IMR-90 (cell line): ENCODE data around the gene IPMK. TPM values are rescaled to one million over a fixed set of nuclear protein-coding genes. Genes with fewer than 3 reads are reported as not detected.

Source experiments
- ATAC-seq: fragments of 200-7000 bp; cut with Tn5 transposase; 2 replicates; pipeline ENCODE4 v1.9.1; 2020; ENCODE audit warnings: low read depth, mild to moderate bottlenecking, moderate library complexity
- BruUV-seq: library from RNA; stranded (reverse); fragments of 400-500 nt; replicated peaks from 2 replicates; lab custom pipeline; 2021; lab: Mats Ljungman, UMichigan
- CTCF ChIA-PET: fragments of 300-600 bp; formaldehyde crosslinking; extraction: SDS; loops from one replicate; lab custom pipeline; 2021; ENCODE audit warnings: antibody characterized with exemption; lab: Yijun Ruan, JAX
- POLR2A ChIA-PET: fragments of 300-600 bp; sonication (Branson Sonifier 250); formaldehyde crosslinking; loops from one replicate; lab custom pipeline; 2022; ENCODE audit warnings: antibody characterized with exemption; ENCODE audit not compliant: unreplicated experiment; lab: Charles Lee
- DNase-seq: peaks from one replicate; pipeline ENCODE4 v3.0.0; 2013
- H2AFZ ChIP-seq: replicated peaks from 2 replicates; pipeline ENCODE3; 2013; ENCODE audit warnings: low read length, mild to moderate bottlenecking; ENCODE audit not compliant: poor library complexity
- H2AK5ac ChIP-seq: 2 replicates; pipeline ENCODE4 v1.6.1; 2013; ENCODE audit warnings: low read depth, low read length, inconsistent platforms
- H2AK9ac ChIP-seq: replicated peaks from 2 replicates; pipeline ENCODE3; 2013; ENCODE audit warnings: mild to moderate bottlenecking, low read depth, low read length, moderate library complexity; ENCODE audit not compliant: poor library complexity
- H2BK120ac ChIP-seq: 2 replicates; pipeline ENCODE4 v1.6.1; 2013; ENCODE audit warnings: low read depth, low read length, inconsistent platforms
- H2BK15ac ChIP-seq: 3 replicates; pipeline ENCODE4 v1.6.1; 2013; ENCODE audit warnings: low read depth, low read length, inconsistent platforms
- H2BK20ac ChIP-seq: 2 replicates; pipeline ENCODE4 v1.6.1; 2013; ENCODE audit warnings: low read depth, mild to moderate bottlenecking, inconsistent platforms, low read length, moderate library complexity
- H2BK5ac ChIP-seq: 2 replicates; pipeline ENCODE4 v1.6.1; 2013; ENCODE audit warnings: mild to moderate bottlenecking, low read depth, low read length, inconsistent platforms; ENCODE audit not compliant: poor library complexity, severe bottlenecking
- H3K14ac ChIP-seq: replicated peaks from 2 replicates; pipeline ENCODE4 v1.6.1; 2013; ENCODE audit warnings: low read depth, low read length, inconsistent platforms
- H3K18ac ChIP-seq: 2 replicates; pipeline ENCODE4 v1.6.1; 2013; ENCODE audit warnings: low read depth, low read length, control low read depth
- H3K23ac ChIP-seq: 2 replicates; pipeline ENCODE4 v1.6.1; 2013; ENCODE audit warnings: low read depth, low read length, inconsistent platforms
- H3K27ac ChIP-seq: 2 replicates; pipeline ENCODE4 v1.5.1; 2013; ENCODE audit warnings: mild to moderate bottlenecking, control low read depth, low read length; ENCODE audit not compliant: insufficient read depth
- H3K27me3 ChIP-seq: 2 replicates; pipeline ENCODE4 v1.6.1; 2013; ENCODE audit warnings: low read length; ENCODE audit not compliant: control insufficient read depth, insufficient read depth
- H3K36me3 ChIP-seq: 2 replicates; pipeline ENCODE4 v1.6.1; 2013; ENCODE audit warnings: low read length, mixed read lengths; ENCODE audit not compliant: control insufficient read depth, insufficient read depth
- H3K4ac ChIP-seq: 2 replicates; pipeline ENCODE4 v1.6.1; 2013; ENCODE audit warnings: low read depth, low read length, inconsistent platforms
- H3K4me1 ChIP-seq: 2 replicates; pipeline ENCODE4 v1.6.1; 2013; ENCODE audit warnings: low read length, mixed read lengths; ENCODE audit not compliant: control insufficient read depth, insufficient read depth
- H3K4me2 ChIP-seq: 2 replicates; pipeline ENCODE4 v1.6.1; 2013; ENCODE audit warnings: low read depth, mild to moderate bottlenecking, control low read depth, low read length, moderate library complexity
- H3K4me3 ChIP-seq: 2 replicates; pipeline ENCODE4 v1.5.1; 2013; ENCODE audit warnings: low read depth, mild to moderate bottlenecking, control low read depth, low read length, moderate library complexity; ENCODE audit not compliant: insufficient read depth
- H3K56ac ChIP-seq: 2 replicates; pipeline ENCODE4 v1.6.1; 2013; ENCODE audit warnings: low read length, inconsistent platforms; ENCODE audit not compliant: insufficient read depth; ENCODE audit errors: extremely low read depth
- H3K79me1 ChIP-seq, 2 experiments: 2 replicates each; pipeline ENCODE4 v1.6.1; 2013; ENCODE audit warnings: low read length in 2 of 2, inconsistent platforms in 1 of 2, low read depth in 1 of 2
- H3K9ac ChIP-seq: 2 replicates; pipeline ENCODE4 v1.6.1; 2013; ENCODE audit warnings: low read depth, low read length, control low read depth
- H3K9me1 ChIP-seq: 2 replicates; pipeline ENCODE4 v1.6.1; 2013; ENCODE audit warnings: low read length, inconsistent platforms; ENCODE audit not compliant: insufficient read depth
- H3K9me3 ChIP-seq: 2 replicates; pipeline ENCODE4 v1.6.1; 2013; ENCODE audit warnings: low read length; ENCODE audit not compliant: control insufficient read depth, insufficient read depth
- H4K20me1 ChIP-seq: 2 replicates; pipeline ENCODE4 v1.6.1; 2013; ENCODE audit warnings: low read length, inconsistent platforms; ENCODE audit not compliant: insufficient read depth
- H4K5ac ChIP-seq: 2 replicates; pipeline ENCODE4 v1.6.1; 2013; ENCODE audit warnings: mild to moderate bottlenecking, low read depth, low read length, control low read depth
- H4K8ac ChIP-seq, 2 experiments: 2 replicates each; pipeline ENCODE4 v1.6.1; 2013; ENCODE audit warnings: low read depth in 2 of 2, low read length in 2 of 2, control low read depth in 1 of 2, inconsistent platforms in 1 of 2
- H4K91ac ChIP-seq: 2 replicates; pipeline ENCODE4 v1.6.1; 2013; ENCODE audit warnings: low read depth, low read length, inconsistent platforms; ENCODE audit not compliant: insufficient read depth
- CHD1 ChIP-seq: IDR thresholded peaks from 2 replicates; pipeline ENCODE4 v1.6.1; 2012; ENCODE audit warnings: low read depth, low read length, improper control_type of control experiment
- MAFK ChIP-seq: IDR thresholded peaks from 2 replicates; pipeline ENCODE4 v1.6.1; 2012; ENCODE audit warnings: low read depth, low read length, improper control_type of control experiment
- MXI1 ChIP-seq: IDR thresholded peaks from 2 replicates; pipeline ENCODE4 v1.6.1; 2012; ENCODE audit warnings: low read depth, mild to moderate bottlenecking, low read length, moderate library complexity, borderline replicate concordance
- NFE2L2 ChIP-seq: fragments of 150-350 bp; IDR thresholded peaks from 2 replicates; pipeline ENCODE4 v1.6.1; 2016; ENCODE audit warnings: low read depth, mild to moderate bottlenecking, low read length
- RAD21 ChIP-seq: IDR thresholded peaks from 2 replicates; pipeline ENCODE4 v1.6.1; 2012; ENCODE audit warnings: low read length, improper control_type of control experiment
- RCOR1 ChIP-seq: IDR thresholded peaks from 2 replicates; pipeline ENCODE4 v1.6.1; 2012; ENCODE audit warnings: mild to moderate bottlenecking, low read length, improper control_type of control experiment; ENCODE audit not compliant: insufficient replicate concordance
- RFX5 ChIP-seq: IDR thresholded peaks from 2 replicates; pipeline ENCODE4 v1.8.0; 2012; ENCODE audit warnings: low read depth, mild to moderate bottlenecking, low read length, moderate library complexity
- SMC3 ChIP-seq: fragments of 150-350 bp; IDR thresholded peaks from 2 replicates; pipeline ENCODE4 v1.6.1; 2016; ENCODE audit warnings: low read depth, mild to moderate bottlenecking, antibody characterized with exemption, low read length, moderate library complexity
- WGBS, 2 experiments: methylation state at CpG; one replicate each; pipeline versions ENCODE4 v1.1.5 to v1.1.7; 2013; ENCODE audit warnings: missing lambda C conversion rate in 2 of 2; ENCODE audit not compliant: insufficient read length in 1 of 2; ENCODE audit errors: extremely low coverage in 2 of 2; 5-methylcytosine and 5-hydroxymethylcytosine counted together
- dilution Hi-C: fragments of 300-500 bp; cut with HindIII; formaldehyde crosslinking; loops from one replicate; pipeline ENCODE4 v1.14.3; 2018; ENCODE audit warnings: low sequenced_read_pairs; ENCODE audit not compliant: unreplicated experiment
- in situ Hi-C: fragments of 300-500 bp; cut with MboI; formaldehyde crosslinking; loops from 3 replicates; pipeline ENCODE4 v1.14.3; 2019; ENCODE audit warnings: low sequenced_read_pairs, inconsistent platforms, mixed read lengths
- intact Hi-C: fragments of 100-400 bp; cut with micrococcal nuclease; formaldehyde crosslinking; loops from 2 replicates; pipeline ENCODE4 v1.10.0; 2022
- polyA plus RNA-seq, 3 experiments: library from polyadenylated mRNA; depleted of rRNA; stranded (reverse); fragments of >200 nt; gene quantifications; 2 replicates each; pipeline ENCODE4 v1.2.3, GENCODE V29; 2012; ENCODE audit warnings: low replicate concordance in 1 of 3
- total RNA-seq: library from RNA; depleted of rRNA; stranded (reverse); fragments of >200 nt; gene quantifications from 2 replicates; pipeline ENCODE4 v1.2.3, GENCODE V29; 2012

Gene IPMK
- total and polyA plus RNA-seq, 2 of the 4 experiments (the other 2 are of a cell fraction), result 0.89 to 2.0 TPM

DNA sequence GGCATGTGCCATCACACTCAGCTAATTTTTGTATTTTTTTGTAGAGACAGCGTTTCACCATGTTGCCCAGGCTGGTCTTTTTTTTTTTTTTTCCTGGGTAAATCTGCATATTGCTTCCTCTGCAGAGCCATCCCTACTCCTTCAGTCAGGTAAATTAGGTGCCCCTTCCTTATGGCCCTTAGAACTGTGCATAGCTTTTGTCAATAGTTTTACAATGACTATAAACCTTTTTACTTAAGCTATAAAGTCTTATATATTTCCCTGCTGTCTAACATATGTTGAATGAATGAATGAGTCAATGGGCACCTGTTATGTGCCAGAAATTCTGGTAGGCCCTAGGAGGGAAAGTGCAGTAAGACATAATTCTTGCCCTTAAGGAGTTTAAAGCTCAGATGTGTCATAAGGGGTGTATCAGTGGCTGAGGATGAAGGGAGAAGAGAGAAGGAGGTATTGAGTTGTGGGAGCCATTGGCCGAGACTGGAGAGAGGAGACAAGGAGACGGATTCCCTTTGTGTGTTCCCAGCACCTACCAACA, 36.5 kb upstream of the IPMK start:
- H3K9ac ChIP-seq, result no peak overlapping the region
- no peak for ATAC-seq
- no peak overlapping the region for H2AK5ac ChIP-seq
- CTCF ChIA-PET, result interaction anchor here (0.8 kb wide), 1 partner anchor 126 kb away, joined by 3 read pairs; no protein-coding TSS in a partner anchor
- dilution Hi-C loops (loop anchor here (25.0 kb wide), 1 partner anchor 117 kb away; no protein-coding TSS in a partner anchor), intact Hi-C loops (no loop called here), in situ Hi-C loops (no loop called here)
- no peaks in the 10 kb centered on the region for H3K9me1 ChIP-seq
- H2BK5ac ChIP-seq, result no peak overlapping the region
- H3K4me1 ChIP-seq, result no peaks in the 10 kb centered on the region
- H3K36me3 ChIP-seq, result no peaks in the 10 kb centered on the region
- H4K8ac ChIP-seq, result no peak overlapping the region
- no peak overlapping the region for H2BK20ac ChIP-seq
- H2BK120ac ChIP-seq, result no peak overlapping the region
- no peak overlapping the region for H2AFZ ChIP-seq
- no peak overlapping the region for H3K56ac ChIP-seq
- WGBS, 2 experiments, result no CpG with 5 or more reads among the region's 3 CpGs
- no peak overlapping the region for H3K18ac ChIP-seq
- no peak overlapping the region for H3K4ac ChIP-seq
- no peak overlapping the region for H4K91ac ChIP-seq
- no peaks in the 10 kb centered on the region for H3K79me1 ChIP-seq
- H4K20me1 ChIP-seq, result no peaks in the 10 kb centered on the region
- no peak overlapping the region for H4K5ac ChIP-seq
- H3K4me2 ChIP-seq, result no peak overlapping the region
- no peak for TF ChIP-seq CHD1
- no peak for TF ChIP-seq MXI1
- no peak for TF ChIP-seq RFX5
- no peak for TF ChIP-seq RCOR1
- no peak for TF ChIP-seq SMC3
- TF ChIP-seq RAD21, result no peak
- TF ChIP-seq NFE2L2, result no peak
- TF ChIP-seq MAFK, result no peak
- no peak overlapping the region for H2AK9ac ChIP-seq
- no peak overlapping the region for H3K14ac ChIP-seq
- H3K27ac ChIP-seq, result no peak overlapping the region
- DNase-seq, result no peak
- no peak overlapping the region for H2BK15ac ChIP-seq
- H3K9me3 ChIP-seq, result no peaks in the 10 kb centered on the region
- no peak overlapping the region for H3K4me3 ChIP-seq
- POLR2A ChIA-PET, result no interaction called here
- H3K23ac ChIP-seq, result no peak overlapping the region
- no TSS peak for BruUV-seq
- peaks cover 7% of the 10 kb centered on the region for H3K27me3 ChIP-seq
